ENCODE measurements around the gene RPS15. TPM values are rescaled to one million over a fixed set of nuclear protein-coding genes. Genes with fewer than 3 reads are reported as not detected.

RPS15 gene
- total RNA-seq, 1 donor from 2014 or later = 3,178 TPM

DNA sequence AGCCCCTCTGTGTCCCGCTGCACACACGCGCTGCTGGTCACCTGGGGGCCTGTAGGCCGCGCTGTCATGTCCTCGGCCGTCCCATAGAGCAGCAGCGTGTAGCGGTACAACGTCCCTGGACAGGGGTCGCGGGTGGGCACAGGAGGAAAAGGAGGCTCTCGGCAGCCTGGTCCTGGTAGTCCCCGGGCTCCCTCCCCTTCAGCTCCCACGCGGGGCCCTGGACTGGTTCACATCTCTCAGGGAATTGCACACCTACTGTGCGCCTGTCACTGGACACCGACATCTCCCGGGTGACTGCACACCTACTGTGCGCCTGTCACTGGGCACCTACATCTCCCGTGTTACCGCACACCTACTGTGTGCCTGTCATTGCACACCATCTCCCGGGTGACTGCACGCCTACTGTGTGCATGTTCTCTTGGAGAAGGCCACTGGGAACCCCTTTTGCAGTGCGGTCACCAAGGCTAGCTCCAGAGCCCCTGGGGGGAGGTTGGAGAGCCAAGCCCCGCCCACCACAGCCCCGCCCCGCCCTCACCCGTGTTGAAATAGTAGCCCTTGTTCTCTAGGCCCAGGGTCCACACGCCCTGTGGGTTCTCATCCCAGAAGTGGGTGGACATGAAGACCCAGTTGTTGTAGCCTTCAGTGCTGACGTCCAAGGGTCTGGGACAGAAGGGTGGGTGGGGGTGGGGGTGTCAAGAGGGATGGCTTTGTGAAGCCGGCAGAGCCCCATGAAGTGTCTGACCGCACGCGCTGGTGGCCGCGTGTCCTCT is 44.4 kb downstream of the RPS15 start:
- no peak for DNase-seq (ENCODE audit: low read depth)
- TF ChIP-seq, protein P1, sequence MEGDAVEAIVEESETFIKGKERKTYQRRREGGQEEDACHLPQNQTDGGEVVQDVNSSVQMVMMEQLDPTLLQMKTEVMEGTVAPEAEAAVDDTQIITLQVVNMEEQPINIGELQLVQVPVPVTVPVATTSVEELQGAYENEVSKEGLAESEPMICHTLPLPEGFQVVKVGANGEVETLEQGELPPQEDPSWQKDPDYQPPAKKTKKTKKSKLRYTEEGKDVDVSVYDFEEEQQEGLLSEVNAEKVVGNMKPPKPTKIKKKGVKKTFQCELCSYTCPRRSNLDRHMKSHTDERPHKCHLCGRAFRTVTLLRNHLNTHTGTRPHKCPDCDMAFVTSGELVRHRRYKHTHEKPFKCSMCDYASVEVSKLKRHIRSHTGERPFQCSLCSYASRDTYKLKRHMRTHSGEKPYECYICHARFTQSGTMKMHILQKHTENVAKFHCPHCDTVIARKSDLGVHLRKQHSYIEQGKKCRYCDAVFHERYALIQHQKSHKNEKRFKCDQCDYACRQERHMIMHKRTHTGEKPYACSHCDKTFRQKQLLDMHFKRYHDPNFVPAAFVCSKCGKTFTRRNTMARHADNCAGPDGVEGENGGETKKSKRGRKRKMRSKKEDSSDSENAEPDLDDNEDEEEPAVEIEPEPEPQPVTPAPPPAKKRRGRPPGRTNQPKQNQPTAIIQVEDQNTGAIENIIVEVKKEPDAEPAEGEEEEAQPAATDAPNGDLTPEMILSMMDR (IDR thresholded peaks at IDR 0.05; ENCODE audit: insufficient read depth, low read length, poor library complexity, severe bottlenecking) = no peak

DNA sequence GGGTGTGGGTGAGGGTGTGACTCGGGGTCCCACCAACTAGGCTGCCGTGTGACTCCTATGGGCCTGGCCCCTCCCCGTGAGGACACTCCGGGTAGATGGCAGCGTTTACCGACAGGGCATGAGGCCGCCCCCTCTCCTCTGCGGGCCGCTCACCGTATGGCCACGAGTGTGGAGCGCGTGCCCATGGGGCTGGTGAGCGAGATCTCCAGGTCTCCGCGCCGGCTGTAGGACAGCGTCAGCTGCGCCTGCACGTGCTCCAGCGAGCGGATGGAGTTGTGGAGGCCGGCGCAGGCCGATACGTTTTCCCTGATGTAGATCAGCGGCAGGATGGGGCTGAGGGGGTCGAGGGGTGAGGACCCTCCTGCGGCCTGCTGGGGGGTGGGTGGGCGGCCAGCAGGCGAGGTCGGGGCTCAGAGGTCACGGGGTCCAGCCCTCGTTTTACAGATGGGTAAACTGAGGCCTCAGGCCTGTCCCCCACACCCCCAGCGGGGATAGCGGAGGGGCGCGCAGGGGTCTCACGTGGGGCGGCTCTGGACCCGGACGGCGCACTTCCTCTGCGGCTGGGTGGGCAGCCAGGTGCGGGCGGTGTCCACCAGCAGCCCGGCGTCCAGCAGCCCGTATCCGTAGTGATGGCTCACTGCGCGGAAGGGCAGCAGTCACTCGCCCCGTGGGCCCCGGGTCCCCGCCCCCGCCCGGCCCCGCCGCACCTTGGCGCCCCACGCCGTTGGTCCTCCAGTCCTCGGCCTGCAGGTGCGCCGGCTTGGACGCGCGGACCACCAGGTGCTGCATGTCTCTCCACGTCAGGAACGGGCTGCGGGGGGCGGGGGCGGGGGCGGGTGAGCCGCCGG is 45.2 kb downstream of the RPS15 start:
- Histone ChIP-seq H3K4me3 (ENCODE audit: low read depth, low read length) (no peak overlapping the region), H3K27me3 (ENCODE audit: control insufficient read depth, insufficient read depth, low read length) (no peaks in the 10 kb centered on the region), H3K36me3 (ENCODE audit: control insufficient read depth, insufficient read depth, low read length) (no peaks in the 10 kb centered on the region)
- no peak for DNase-seq (ENCODE audit: low read depth)
- TF ChIP-seq, protein P1 (IDR thresholded peaks at IDR 0.05; ENCODE audit: insufficient read depth, low read length, poor library complexity, severe bottlenecking) = no peak

More for the DNA sequence above, 44.4 kb downstream of the RPS15 start:
- no peak overlapping the region for H3K4me3 ChIP-seq (ENCODE audit: low read depth, low read length)
- H3K27me3 ChIP-seq (ENCODE audit: control insufficient read depth, insufficient read depth, low read length) = no peaks in the 10 kb centered on the region
- no peaks in the 10 kb centered on the region for H3K36me3 ChIP-seq (ENCODE audit: control insufficient read depth, insufficient read depth, low read length)

GRCh38 chr19:1483979-1484428 is 45.8 kb downstream of the RPS15 start:
- no peak for DNase-seq (ENCODE audit: low read depth)
- TF ChIP-seq, protein P1 (IDR thresholded peaks at IDR 0.05; ENCODE audit: insufficient read depth, low read length, poor library complexity, severe bottlenecking) = no peak
- H3K27me3 ChIP-seq (ENCODE audit: control insufficient read depth, insufficient read depth, low read length) = no peaks in the 10 kb centered on the region
- H3K36me3 ChIP-seq (ENCODE audit: control insufficient read depth, insufficient read depth, low read length) = no peaks in the 10 kb centered on the region
- H3K4me3 ChIP-seq (ENCODE audit: low read depth, low read length) = no peak overlapping the region

- TF ChIP-seq, protein P1 (IDR thresholded peaks at IDR 0.05; ENCODE audit: insufficient read depth, low read length, poor library complexity, severe bottlenecking) = no peak
- DNase-seq (ENCODE audit: low read depth) = no peak
- Histone ChIP-seq H3K4me3 (ENCODE audit: low read depth, low read length) (no peak overlapping the region), H3K27me3 (ENCODE audit: control insufficient read depth, insufficient read depth, low read length) (peaks cover 7% of the 10 kb centered on the region), H3K36me3 (ENCODE audit: control insufficient read depth, insufficient read depth, low read length) (no peaks in the 10 kb centered on the region)
These were observed 48.8 kb downstream of the RPS15 start for GRCh38 chr19:1486720-1487575.

- DNase-seq (ENCODE audit: low read depth) = no peak
- TF ChIP-seq, protein P1 (IDR thresholded peaks at IDR 0.05; ENCODE audit: insufficient read depth, low read length, poor library complexity, severe bottlenecking) = no peak
- Histone ChIP-seq H3K4me3 (ENCODE audit: low read depth, low read length) (no peak overlapping the region), H3K27me3 (ENCODE audit: control insufficient read depth, insufficient read depth, low read length) (peaks cover 10% of the 10 kb centered on the region), H3K36me3 (ENCODE audit: control insufficient read depth, insufficient read depth, low read length) (no peaks in the 10 kb centered on the region)
These were observed 49.5 kb downstream of the RPS15 start for GRCh38 chr19:1487576-1488281.

Data from kidney epithelial cell (primary cell).